Measurements from ENCODE around the gene TOB2.
"Not testable (repeated sequence)": the region's sequence is repeated elsewhere in the genome, so short reads cannot be mapped to it uniquely, and the experiment has no call there.

The TOB2 gene

DNA sequence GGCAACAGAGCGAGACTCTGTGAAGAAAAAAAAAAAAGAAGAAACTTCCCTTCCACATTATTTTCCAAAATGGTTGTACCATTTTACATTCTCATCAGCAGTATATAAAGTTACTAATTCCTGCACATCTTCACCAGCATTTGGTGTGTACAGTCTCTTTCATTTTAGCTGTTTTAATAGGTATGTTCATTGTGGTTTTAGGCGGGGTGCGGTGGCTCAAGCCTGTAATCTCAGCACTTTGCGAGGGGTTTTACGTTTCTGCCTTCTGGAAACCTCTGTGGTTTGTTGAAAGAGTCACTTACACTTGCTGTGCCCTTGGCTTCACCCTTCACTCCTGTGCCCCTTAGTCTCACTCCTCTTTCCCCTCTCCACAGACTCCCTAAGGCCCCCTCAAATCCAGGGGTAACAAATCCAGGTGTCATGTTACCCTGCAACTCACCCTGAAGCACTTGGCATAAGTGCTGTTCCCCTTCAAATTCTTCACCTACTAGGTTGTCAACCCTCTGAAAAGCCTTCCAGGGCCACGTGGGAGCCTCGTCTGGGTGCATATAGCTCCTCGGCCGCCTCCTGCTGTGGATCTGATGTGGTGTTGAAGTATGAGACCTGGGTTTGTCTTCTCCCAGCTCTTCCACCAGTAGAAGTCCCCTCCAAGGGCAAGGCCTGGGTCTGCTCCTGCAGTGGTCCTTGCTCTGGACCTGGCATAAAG lies 20.8 kb downstream of the TOB2 start:
- no peak for DNase-seq

- no peak for DNase-seq
These were observed 27.9 kb downstream of the TOB2 start for GRCh38 chr22:41418717-41419116.

- no peak for DNase-seq
These were observed 28.8 kb downstream of the TOB2 start for GRCh38 chr22:41417622-41418390.

DNA sequence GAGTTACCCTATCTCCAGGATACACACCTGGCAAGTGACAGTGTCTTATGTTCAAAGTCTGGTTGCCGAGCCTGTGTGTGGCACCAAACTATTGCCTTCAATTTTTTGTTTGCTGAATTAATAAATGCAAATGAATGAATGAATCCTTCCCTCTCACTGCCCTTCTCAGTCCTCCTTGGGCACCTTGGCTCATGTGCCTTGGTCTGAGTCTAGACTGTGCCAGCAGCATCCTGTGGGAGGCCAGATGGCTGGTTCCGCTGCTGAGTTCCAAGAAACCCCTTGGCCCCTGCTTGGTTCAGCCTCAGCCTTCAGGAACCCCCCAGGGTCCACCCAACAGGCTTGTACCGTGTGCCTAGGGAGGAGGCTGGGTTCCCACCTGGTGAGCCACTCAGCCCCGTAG lies 31.0 kb downstream of the TOB2 start:
- no peak for DNase-seq

DNA sequence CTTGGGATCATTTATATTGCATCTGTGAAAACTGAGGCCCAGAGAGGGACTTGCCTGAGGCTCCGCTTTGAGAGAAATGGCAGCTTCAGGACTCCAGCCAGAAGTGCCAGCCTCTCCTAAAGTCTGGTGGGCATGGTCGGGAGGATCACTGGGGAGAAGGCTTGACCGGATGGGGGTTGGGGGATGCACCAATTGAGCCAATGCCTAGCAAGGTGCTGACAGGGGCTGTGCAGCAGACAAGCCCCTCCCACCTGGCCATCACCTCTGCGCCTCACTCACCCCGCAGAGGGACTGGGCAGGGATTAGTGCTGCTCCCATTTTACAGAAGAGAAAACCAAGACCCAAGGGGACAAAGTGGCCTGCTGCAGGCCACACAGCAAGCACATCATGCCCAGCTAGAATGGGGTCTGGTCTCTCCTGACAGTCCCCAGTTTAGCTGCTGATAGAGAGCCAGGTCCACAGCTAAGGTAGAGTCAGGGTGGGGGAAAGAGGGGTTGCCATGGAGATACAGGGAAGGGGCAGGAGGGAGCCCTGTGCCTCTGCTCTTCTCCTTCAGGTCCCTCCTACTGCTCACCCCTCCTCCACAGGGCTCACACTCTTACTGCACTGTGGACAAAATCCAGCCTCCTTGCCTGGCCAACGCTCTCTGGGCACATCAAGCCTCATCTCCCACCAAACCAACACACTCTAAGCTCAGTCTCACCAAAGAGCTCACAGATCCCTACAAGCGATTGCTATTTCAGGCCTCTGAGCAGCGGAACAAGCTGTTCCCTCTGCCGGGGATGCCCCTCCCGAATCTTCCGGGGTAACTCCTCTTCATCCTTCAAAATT lies 35.4 kb downstream of the TOB2 start:
- no peak for DNase-seq

GRCh38 chr22:41410311-41410751 lies 36.3 kb downstream of the TOB2 start:
- no peak for DNase-seq

DNA sequence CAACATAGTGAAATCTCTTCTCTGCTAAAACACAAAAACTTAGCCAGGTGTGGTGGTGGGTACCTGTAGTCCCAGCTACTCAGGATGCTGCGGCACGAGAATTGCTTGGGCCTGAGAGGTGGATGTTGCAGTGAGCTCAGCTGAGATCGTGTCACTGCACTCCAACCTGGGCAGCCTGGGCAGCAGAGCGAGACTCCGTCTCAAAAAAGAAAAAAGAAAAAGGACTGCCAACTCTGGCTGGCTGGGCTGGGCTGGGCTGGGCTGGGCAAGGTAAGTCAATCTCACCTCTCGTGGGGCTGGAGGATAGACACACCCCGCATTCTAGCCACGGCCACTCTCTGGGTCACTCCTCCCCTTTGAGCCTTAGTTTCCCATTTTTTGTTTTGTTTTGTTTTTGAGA lies 37.9 kb downstream of the TOB2 start:
- no peak for DNase-seq

DNA sequence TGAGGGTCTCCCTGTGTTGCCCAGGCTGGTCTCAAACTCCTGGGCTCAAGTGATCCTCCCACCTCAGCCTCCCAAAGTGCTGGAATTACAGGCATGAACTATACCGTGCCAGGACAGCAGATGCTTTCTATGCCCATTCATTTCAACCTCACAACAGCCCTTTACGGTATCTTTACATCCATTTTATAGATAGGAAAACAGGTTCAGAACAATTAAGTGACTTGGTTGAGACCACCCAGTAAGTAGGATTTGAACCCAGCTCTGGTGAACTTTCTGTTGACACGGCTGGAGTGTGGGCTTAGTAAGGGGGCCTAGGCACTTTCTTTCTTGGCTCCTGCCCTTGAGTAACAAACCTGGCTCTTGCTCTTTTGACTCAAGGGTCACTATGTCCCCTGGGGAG lies 39.2 kb downstream of the TOB2 start:
- no peak for DNase-seq

DNA sequence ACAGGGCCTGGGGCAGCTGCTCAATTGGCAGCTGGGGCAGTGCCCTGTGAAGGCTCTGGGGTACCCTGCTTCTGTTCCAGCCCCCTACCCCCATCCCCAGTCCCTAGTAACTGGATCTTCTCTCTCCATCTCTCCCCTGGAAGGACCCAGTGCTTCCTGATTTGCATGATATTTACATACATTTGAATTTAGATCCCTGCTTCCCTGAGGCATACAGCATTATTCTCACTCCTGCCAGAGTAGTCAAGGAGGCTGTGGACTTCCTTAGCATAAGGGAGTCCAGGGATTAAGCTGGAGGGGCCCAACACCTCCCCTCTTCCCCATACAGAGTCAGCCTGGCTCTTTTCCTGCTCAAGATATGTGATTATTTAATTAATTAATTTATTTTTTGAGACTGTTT lies 40.2 kb downstream of the TOB2 start:
- no peak for DNase-seq

DNA sequence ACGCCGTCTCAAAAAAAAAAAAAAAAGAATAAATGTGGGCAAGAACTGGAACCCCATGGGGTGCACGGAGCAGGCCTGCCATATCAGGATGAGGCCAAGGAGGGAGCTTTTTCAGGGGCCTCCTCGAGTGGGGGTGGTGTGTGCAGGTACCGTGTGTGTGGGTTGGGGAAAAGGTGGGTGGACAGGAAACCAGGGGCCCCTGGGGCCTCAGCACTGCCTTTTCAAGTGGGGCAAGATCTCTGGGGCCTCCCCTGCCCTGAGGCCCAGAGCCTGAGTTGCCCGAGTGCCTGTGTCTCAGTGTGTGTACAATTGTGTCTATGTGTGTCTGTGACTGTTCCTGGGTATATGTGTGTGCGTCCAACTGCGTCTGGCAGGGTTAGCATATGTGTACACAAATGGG lies 41.0 kb downstream of the TOB2 start:
- no peak for DNase-seq

- peak; percentile 64 for DNase-seq
These were observed 42.9 kb downstream of the TOB2 start for GRCh38 chr22:41403532-41404318.

DNA sequence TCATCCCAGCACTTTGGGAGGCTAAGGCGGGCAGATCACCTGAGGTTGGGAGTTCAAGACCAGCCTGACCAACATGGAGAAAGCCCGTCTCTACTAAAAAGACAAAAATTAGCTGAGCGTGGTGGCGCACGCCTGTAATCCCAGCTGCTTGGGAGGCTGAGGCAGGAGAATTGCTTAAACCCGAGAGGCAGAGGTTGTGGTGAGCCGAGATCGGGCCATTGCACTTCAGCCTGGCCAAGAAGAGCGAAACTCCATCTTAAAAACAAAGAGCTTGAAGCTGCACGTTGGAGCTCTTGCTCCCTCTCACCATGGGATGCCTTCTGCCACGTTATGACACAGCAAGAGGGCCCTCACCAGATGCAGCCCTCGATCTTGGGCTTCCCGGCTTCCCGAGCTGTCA lies 43.8 kb downstream of the TOB2 start:
- not testable (repeated sequence) for DNase-seq

DNA sequence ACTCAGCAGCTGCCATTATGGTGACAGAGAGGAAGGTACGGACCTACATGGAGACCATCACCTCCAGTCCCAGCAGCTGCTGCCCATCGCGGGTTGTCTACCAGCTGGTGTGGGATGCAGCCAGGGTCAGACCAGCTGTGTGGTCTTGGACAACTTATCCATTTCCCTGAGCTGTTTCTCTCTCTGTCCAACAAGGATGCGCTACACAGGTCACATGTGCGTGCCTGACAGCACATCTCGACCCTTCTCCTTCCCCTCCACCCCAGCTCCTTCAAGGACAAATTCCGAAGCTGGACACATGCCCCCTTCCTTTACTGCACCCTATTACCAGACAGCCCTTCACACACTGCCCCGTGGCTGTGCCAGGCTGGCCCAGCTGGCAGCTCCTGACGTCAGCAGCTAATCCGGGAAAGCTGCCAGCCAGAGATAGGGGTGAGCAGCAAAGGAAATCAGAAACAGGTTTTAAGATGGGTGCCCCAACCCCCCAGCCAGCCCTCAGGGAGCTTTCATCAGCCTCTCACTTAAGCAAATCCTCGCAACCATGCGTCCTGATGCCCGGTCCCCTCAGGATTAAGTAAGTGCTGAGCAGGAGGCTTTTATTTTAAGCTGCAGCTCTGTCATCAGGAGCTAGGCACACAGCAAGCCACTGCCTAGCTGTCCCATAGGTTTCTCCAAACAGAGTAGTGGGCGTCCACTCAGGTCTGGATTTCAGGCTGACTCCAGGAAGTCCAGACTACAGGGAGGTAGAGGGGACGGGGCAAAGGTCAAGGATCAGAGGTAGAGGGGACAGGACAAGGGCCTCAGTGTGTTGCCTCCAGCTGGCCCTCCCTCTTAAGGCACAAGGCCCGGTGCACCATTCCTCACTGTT lies 44.6 kb downstream of the TOB2 start:
- no peak for DNase-seq

DNA sequence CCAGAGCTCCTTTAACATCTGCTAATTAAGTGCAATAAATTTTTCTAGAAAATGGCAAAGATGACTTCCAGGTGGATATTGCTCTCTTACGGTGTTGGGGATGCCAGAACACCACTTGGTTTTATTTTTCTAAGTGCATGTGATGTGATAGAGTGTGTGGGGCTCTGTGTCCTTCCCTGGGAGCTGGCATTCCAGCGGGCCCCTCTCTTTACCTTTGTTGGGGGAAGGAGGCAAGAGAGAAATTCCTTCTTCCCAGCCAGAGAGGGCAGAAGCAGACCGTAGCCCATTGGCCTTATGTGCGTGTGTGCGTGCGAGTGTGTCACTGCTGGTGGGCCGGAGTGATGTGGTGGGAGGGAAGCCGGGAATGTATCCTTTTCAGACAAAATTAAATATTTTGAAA lies 47.7 kb downstream of the TOB2 start:
- DNase-seq = no peak

- no peak for DNase-seq
These were observed 49.3 kb downstream of the TOB2 start for GRCh38 chr22:41397143-41397811.

DNA sequence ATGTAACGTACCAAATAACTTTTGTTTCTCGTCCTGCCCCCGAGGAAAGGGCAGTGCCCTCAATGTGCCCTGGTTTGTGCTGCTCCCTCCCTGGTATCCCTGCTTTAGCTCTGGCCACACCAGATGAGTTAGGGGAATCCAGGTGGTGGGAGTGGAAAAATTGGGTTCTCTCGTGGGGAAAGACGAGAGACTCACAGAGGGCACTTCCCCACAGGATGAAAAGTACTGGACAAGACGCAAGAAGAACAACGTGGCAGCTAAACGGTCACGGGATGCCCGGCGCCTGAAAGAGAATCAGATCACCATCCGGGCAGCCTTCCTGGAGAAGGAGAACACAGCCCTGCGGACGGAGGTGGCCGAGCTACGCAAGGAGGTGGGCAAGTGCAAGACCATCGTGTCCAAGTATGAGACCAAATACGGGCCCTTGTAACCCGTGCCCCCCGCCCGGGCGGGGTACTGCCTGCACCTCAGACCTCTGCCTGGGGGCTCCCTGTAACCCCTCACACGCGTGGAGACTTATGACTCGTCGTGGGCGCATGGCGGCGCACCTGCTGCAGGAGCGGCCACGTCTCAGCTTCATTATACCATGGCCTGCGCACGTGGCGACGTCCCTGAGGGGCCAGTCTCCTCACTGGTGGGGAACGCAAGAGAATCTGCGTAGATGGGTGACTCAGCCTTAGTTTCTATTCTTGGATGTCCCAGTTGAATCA lies 50.9 kb downstream of the TOB2 start:
- no peak for DNase-seq

DNA sequence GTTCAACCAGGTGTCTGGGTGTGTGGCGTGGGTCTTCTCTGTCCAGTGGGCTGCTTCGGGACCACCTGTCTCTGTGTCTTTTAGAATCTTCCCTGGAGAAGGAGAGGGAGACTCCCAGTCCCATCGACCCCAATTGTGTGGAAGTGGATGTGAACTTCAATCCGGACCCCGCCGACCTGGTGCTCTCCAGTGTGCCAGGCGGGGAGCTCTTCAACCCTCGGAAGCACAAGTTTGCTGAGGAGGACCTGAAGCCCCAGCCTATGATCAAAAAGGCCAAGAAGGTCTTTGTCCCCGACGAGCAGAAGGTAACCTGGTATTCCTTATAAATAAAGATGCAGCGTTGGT lies 52.6 kb downstream of the TOB2 start:
- DNase-seq = no peak

GRCh38 chr22:41387341-41387740 lies 59.3 kb downstream of the TOB2 start:
- DNase-seq = no peak

DNA sequence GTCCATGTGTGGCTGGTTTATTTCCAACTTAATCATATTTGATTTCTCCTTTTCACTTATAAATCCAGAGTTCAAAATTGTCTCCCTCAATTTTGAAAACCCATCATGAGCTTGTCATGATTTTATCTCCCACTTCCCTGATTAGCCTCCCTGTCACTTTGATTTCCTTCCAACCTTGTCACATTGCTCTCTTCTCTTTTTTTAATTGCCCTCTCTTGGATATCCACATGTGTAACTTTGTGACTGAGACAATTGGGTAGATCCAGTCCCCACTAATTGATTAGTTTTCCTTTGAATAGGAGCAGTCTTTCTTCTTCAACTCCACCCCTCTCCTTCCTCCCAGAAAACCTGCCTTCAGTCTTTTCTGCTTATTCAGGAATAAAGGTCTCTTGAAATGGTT lies 62.5 kb downstream of the TOB2 start:
- no peak for DNase-seq

Measured in NCI-H2227 treated with DMSO at 0.1 percent for 48 hours (cell line).